NCI-H2171 (cell line): ENCODE data around the gene ZNF830.
"Not testable (repeated sequence)": the region's sequence is repeated elsewhere in the genome, so short reads cannot be mapped to it uniquely, and the experiment has no call there.

Source experiments
- DNase-seq: peaks from one replicate; lab custom pipeline; 2025; lab: John Stamatoyannopoulos, UW

Gene ZNF830

GRCh38 chr17:34991606-34992005, 30.3 kb downstream of the ZNF830 start:
- DNase-seq, result no peak

- no peak for DNase-seq
These were observed 31.7 kb downstream of the ZNF830 start for GRCh38 chr17:34993031-34993430.

GRCh38 chr17:34996422-34997285, 35.3 kb downstream of the ZNF830 start:
- DNase-seq, result peak; percentile 37

GRCh38 chr17:34997355-34997862, 36.1 kb downstream of the ZNF830 start:
- peak; percentile 44 for DNase-seq

GRCh38 chr17:34998205-34998604, 36.9 kb downstream of the ZNF830 start:
- DNase-seq, result peak; percentile 5

- DNase-seq, result no peak
These were observed 38.1 kb downstream of the ZNF830 start for GRCh38 chr17:34999456-34999855.

- DNase-seq, result not testable (repeated sequence)
These were observed 39.6 kb downstream of the ZNF830 start for GRCh38 chr17:35000965-35001364.

GRCh38 chr17:35001549-35001948, 40.2 kb downstream of the ZNF830 start:
- no peak for DNase-seq

GRCh38 chr17:35002876-35003551, 41.7 kb downstream of the ZNF830 start:
- DNase-seq, result no peak

GRCh38 chr17:35003778-35004177, 42.4 kb downstream of the ZNF830 start:
- DNase-seq, result no peak

- no peak for DNase-seq
These were observed 45.0 kb downstream of the ZNF830 start for GRCh38 chr17:35006345-35006744.

GRCh38 chr17:35006961-35007360, 45.6 kb downstream of the ZNF830 start:
- no peak for DNase-seq

GRCh38 chr17:35010093-35010492, 48.8 kb downstream of the ZNF830 start:
- no peak for DNase-seq

- DNase-seq, result peak; percentile 70
These were observed 50.4 kb downstream of the ZNF830 start for GRCh38 chr17:35011671-35012216.
